GM18858 (cell line): ENCODE measurements around the gene SCD5.

Experiments used
- ATAC-seq: cut with Tn5 transposase; IDR thresholded peaks from one replicate; pipeline ENCODE4 v1.9.1; 2021; ENCODE audit not compliant: unreplicated experiment

Gene SCD5

GRCh38 chr4:82774711-82775171, 23.9 kb downstream of the SCD5 start:
- no peak for ATAC-seq

- no peak for ATAC-seq
These were observed 25.5 kb downstream of the SCD5 start for GRCh38 chr4:82773057-82773456.

GRCh38 chr4:82770607-82771006, 28.0 kb downstream of the SCD5 start:
- no peak for ATAC-seq

- ATAC-seq, result no peak
These were observed 33.5 kb downstream of the SCD5 start for GRCh38 chr4:82765134-82765533.

GRCh38 chr4:82761229-82761628, 37.4 kb downstream of the SCD5 start:
- ATAC-seq, result no peak

- ATAC-seq, result no peak
These were observed 39.6 kb downstream of the SCD5 start for GRCh38 chr4:82758701-82759685.

- no peak for ATAC-seq
These were observed 42.5 kb downstream of the SCD5 start for GRCh38 chr4:82756061-82756460.

- no peak for ATAC-seq
These were observed 42.9 kb downstream of the SCD5 start for GRCh38 chr4:82755650-82756049.

- no peak for ATAC-seq
These were observed 44.0 kb downstream of the SCD5 start for GRCh38 chr4:82754513-82755165.

- ATAC-seq, result no peak
These were observed 44.7 kb downstream of the SCD5 start for GRCh38 chr4:82753725-82754410.

GRCh38 chr4:82753238-82753637, 45.4 kb downstream of the SCD5 start:
- ATAC-seq, result no peak

GRCh38 chr4:82748810-82749470, 49.7 kb downstream of the SCD5 start:
- no peak for ATAC-seq

GRCh38 chr4:82747686-82748575, 50.7 kb downstream of the SCD5 start:
- ATAC-seq, result no peak

GRCh38 chr4:82746705-82747574, 51.7 kb downstream of the SCD5 start:
- no peak for ATAC-seq

- no peak for ATAC-seq
These were observed 53.3 kb downstream of the SCD5 start for GRCh38 chr4:82745173-82745842.

- no peak for ATAC-seq
These were observed 54.2 kb downstream of the SCD5 start for GRCh38 chr4:82744284-82744968.

GRCh38 chr4:82741188-82741587, 57.4 kb downstream of the SCD5 start:
- no peak for ATAC-seq
